ENCODE measurements around the gene DNA2. TPM values are rescaled to one million over a fixed set of nuclear protein-coding genes. Genes with fewer than 3 reads are reported as not detected.

DNA2 gene
- total and polyA plus RNA-seq, 2 of the 4 experiments (the other 2 are of a cell fraction), result 3.9 to 5.6 TPM

GRCh38 chr10:68406111-68406814 lies 65.5 kb downstream of the DNA2 start:
- Histone ChIP-seq H2BK20ac (ENCODE audit: low read depth, low read length) (no peak overlapping the region), H4K20me1 (ENCODE audit: insufficient read depth, low read length) (peaks cover 7% of the 10 kb centered on the region), H3K9me1 (ENCODE audit: insufficient read depth, low read length) (no peaks in the 10 kb centered on the region), H2AFZ (replicated peaks; ENCODE audit: low read length, poor library complexity) (peak overlapping the region; percentile 100), H2AK5ac (ENCODE audit: low read depth, low read length) (peak overlapping the region; percentile 90), H3K56ac (ENCODE audit: extremely low read depth, insufficient read depth, low read length) (peak overlapping the region; percentile 40; the same call in 1 of the 2 replicates), H2BK15ac (ENCODE audit: low read depth, low read length) (no peak overlapping the region; the same call in 2 of the 3 replicates), H2BK5ac (ENCODE audit: low read depth, low read length, poor library complexity, severe bottlenecking) (peak overlapping the region; percentile 83), H3K4me2 (ENCODE audit: low read depth, low read length) (peak overlapping the region; percentile 85), H4K5ac (ENCODE audit: low read depth, low read length) (peak overlapping the region; percentile 75; the same call in 1 of the 2 replicates), H3K18ac (ENCODE audit: low read depth, low read length) (no peak overlapping the region; the same call in 1 of the 2 replicates), H3K9ac (ENCODE audit: low read depth, low read length) (peak overlapping the region; percentile 92), H4K8ac (ENCODE audit: low read depth in 2 of 2, low read length in 2 of 2) (peak overlapping the region; percentile 69 to 91; a peak in 2 of 4 replicates), H3K4me1 (ENCODE audit: control insufficient read depth, insufficient read depth, low read length) (no peaks in the 10 kb centered on the region; the same call in 1 of the 2 replicates), H4K91ac (ENCODE audit: insufficient read depth, low read depth, low read length) (peak overlapping the region; percentile 75; the same call in 1 of the 2 replicates), H2BK120ac (ENCODE audit: low read depth, low read length) (peak overlapping the region; percentile 69; the same call in 1 of the 2 replicates), H3K4ac (ENCODE audit: low read depth, low read length) (peak overlapping the region; percentile 92), H3K23ac (ENCODE audit: low read depth, low read length) (peak overlapping the region; percentile 73; the same call in 1 of the 2 replicates), H3K79me1 (ENCODE audit: low read depth in 1 of 2, low read length in 2 of 2) (peaks cover 10 to 46% of the 10 kb centered on the region in 2 experiments; a peak in 2 of 4 replicates), H2AK9ac (replicated peaks; ENCODE audit: low read depth, low read length, poor library complexity) (peak overlapping the region; percentile 96), H3K27ac (ENCODE audit: insufficient read depth, low read length) (peak overlapping the region; percentile 94), H3K9me3 (ENCODE audit: control insufficient read depth, insufficient read depth, low read length) (no peaks in the 10 kb centered on the region), H3K27me3 (ENCODE audit: control insufficient read depth, insufficient read depth, low read length) (no peaks in the 10 kb centered on the region), H3K4me3 (ENCODE audit: insufficient read depth, low read depth, low read length) (peak overlapping the region; percentile 97), H3K36me3 (ENCODE audit: control insufficient read depth, insufficient read depth, low read length) (peaks cover 2% of the 10 kb centered on the region; the same call in 1 of the 2 replicates), H3K14ac (replicated peaks; ENCODE audit: low read depth, low read length) (peak overlapping the region; percentile 61; the same call in 1 of the 2 replicates)
- WGBS, 2 experiments (ENCODE audit: extremely low coverage in 2 of 2, insufficient read length in 1 of 2), result 1% methylated on average over 16 of the region's 38 CpGs; no CpG with 5 or more reads in 1 of the 2 experiments
- in situ Hi-C loops (cut with MboI; ENCODE audit: low sequenced_read_pairs) (no loop called here), intact Hi-C loops (cut with micrococcal nuclease) (loop anchor here (5.0 kb wide), 1 partner anchor 316 kb away; the partner anchor contains the start of gene CCAR1), dilution Hi-C loops (cut with HindIII; ENCODE audit: low sequenced_read_pairs, unreplicated experiment) (no loop called here)
- DNase-seq (peak; percentile 58), ATAC-seq (ENCODE audit: low read depth) (peak; percentile 56)
- BruUV-seq (replicated peaks), result no TSS peak
- ChIA-PET CTCF (interaction anchor here (0.5 to 1.0 kb wide), 7 partner anchors 10 to 538 kb away, joined by 3 to 8 read pairs (median 4); no protein-coding TSS in a partner anchor), POLR2A (ENCODE audit: unreplicated experiment) (interaction anchor here (0.6 kb wide), 1 partner anchor 15 kb away, joined by 3 read pairs; no protein-coding TSS in a partner anchor)
- no peak for TF ChIP-seq MAZ (IDR thresholded peaks at IDR 0.05; ENCODE audit: borderline replicate concordance, low read depth, low read length)
- TF ChIP-seq FOS (IDR thresholded peaks at IDR 0.05; ENCODE audit: low read depth, low read length), result no peak
- TF ChIP-seq POLR2A (IDR thresholded peaks at IDR 0.05; ENCODE audit: low read depth, low read length), result peak; percentile 51; the same call in 1 of the 2 replicates
- TF ChIP-seq NFE2L2 (IDR thresholded peaks at IDR 0.05; ENCODE audit: low read depth, low read length), result no peak
- TF ChIP-seq USF2 (IDR thresholded peaks at IDR 0.05; ENCODE audit: low read depth, low read length), result no peak
- no peak for TF ChIP-seq RAD21 (IDR thresholded peaks at IDR 0.05; ENCODE audit: low read length)
- no peak for TF ChIP-seq CTCF (conservative IDR thresholded peaks at IDR 0.05; ENCODE audit: low read depth, low read length)
- no peak for TF ChIP-seq SMC3 (IDR thresholded peaks at IDR 0.05; ENCODE audit: low read depth, low read length)
- no peak for TF ChIP-seq BHLHE40 (IDR thresholded peaks at IDR 0.05; ENCODE audit: low read depth, low read length)
- TF ChIP-seq RCOR1 (IDR thresholded peaks at IDR 0.05; ENCODE audit: insufficient replicate concordance, low read length), result no peak
- no peak for TF ChIP-seq ELK1 (IDR thresholded peaks at IDR 0.05; ENCODE audit: borderline replicate concordance, low read depth, low read length)
- peak; percentile 24; the same call in 1 of the 2 replicates for TF ChIP-seq CEBPB (IDR thresholded peaks at IDR 0.05; ENCODE audit: low read depth, low read length)
- no peak for TF ChIP-seq CHD1 (IDR thresholded peaks at IDR 0.05; ENCODE audit: low read depth, low read length)

Measured in IMR-90 (cell line).